GM12874 (cell line): ENCODE data around the gene TAL2.

Source experiments
- TF ChIP-seq, protein P1 (sequence below): IDR thresholded peaks from 2 replicates; pipeline ENCODE4 v1.5.1; 2011; ENCODE audit warnings: low read depth, mild to moderate bottlenecking, control low read depth, low read length, moderate library complexity; ENCODE audit not compliant: insufficient read depth

The TAL2 gene

DNA sequence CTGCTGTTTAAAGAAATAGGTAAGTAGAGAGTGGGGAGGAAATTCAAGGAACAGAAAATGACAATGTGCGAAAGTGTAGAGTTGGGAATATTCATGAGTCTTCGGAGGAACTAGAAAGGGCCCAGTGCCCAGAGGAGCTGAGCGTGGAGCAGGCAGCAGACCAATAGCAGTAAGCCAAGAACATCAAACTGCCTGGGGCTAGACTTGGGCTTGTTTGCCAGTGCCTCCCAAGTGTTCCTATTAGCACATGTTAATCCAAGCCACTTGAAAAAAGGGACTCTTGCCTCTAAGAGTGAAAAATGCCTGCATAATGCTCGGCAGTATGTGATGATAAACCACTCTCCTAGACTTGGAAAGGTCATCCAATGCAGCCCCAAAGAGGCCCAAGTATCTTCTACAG, 1.2 kb upstream of the TAL2 start:
- TF ChIP-seq, protein P1, sequence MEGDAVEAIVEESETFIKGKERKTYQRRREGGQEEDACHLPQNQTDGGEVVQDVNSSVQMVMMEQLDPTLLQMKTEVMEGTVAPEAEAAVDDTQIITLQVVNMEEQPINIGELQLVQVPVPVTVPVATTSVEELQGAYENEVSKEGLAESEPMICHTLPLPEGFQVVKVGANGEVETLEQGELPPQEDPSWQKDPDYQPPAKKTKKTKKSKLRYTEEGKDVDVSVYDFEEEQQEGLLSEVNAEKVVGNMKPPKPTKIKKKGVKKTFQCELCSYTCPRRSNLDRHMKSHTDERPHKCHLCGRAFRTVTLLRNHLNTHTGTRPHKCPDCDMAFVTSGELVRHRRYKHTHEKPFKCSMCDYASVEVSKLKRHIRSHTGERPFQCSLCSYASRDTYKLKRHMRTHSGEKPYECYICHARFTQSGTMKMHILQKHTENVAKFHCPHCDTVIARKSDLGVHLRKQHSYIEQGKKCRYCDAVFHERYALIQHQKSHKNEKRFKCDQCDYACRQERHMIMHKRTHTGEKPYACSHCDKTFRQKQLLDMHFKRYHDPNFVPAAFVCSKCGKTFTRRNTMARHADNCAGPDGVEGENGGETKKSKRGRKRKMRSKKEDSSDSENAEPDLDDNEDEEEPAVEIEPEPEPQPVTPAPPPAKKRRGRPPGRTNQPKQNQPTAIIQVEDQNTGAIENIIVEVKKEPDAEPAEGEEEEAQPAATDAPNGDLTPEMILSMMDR: no peak

DNA sequence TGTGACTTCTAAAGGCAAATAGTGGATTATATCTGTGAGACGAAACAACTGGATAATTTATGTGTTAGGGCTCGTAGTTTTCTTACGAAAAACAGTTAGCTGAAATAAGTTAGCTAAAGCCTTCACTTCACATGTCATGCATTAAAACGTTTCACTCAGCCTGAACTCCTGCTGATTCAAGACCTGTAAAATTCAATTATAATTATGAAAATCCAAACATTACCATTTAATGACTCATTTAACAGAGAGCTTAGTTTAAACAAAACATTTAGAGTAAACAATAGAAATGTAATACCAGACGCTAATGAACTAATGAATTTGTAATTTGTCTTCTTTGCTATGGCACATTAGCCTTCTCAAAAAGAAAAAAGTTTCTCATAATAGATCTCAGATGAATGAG, 1.7 kb downstream of the TAL2 start:
- TF ChIP-seq, protein P1: no peak

DNA sequence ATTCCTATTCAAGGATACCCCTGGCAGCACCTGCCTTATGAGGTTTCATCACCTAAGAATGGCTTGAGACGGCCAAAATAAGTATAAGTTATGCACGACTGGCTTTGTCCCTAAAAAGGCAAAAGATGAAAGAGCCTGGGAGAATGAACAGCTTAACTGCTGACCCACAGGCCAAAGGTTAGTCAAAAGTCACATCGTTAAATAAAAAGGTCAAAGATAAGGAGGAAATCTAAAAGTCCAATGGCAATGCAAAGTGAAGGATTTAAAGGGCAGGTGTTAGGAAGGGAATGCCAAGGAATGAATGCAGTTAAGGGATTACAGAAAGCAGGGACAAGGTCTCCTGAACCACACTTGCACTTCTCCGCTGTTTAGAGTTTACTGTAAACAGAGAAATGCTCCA, 5.6 kb downstream of the TAL2 start:
- TF ChIP-seq, protein P1: no peak

DNA sequence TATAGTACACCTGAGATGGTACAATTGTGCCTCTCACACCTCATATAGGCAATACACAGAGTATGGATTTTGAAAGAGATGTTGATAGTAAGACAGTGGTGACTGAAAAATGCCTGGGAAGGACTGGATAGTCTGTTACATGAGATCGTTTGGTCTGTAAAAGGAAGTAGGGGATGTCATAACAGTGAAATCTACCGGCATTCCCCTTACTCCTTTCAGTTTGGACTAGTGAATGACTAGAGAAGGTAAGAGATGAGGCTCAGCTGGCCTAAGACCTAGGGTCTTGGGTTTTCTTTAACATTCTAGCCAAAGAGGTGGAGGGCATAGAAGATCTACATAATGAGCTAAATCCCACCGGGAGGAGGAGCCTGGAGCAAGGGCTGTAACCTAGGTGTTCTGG, 8.1 kb downstream of the TAL2 start:
- TF ChIP-seq, protein P1: no peak

DNA sequence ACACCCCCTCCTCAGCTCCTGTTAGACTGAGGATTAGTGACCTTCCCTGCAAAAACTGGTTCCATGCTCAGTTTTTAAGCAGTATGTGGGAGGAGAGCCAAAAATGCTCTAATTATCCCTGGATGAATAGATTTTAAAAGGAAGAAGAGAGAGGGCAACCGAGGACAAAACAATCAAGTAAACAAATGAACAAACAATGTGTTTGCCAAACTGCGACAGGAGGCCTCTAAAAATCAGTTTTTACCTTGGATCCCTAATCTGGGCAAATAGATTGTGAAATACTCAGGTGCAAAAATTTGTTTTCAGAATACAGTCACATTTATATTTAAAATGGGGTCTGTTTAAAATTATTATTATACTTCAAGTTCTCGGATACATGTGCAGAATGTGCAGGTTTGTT, 8.5 kb downstream of the TAL2 start:
- TF ChIP-seq, protein P1: no peak

DNA sequence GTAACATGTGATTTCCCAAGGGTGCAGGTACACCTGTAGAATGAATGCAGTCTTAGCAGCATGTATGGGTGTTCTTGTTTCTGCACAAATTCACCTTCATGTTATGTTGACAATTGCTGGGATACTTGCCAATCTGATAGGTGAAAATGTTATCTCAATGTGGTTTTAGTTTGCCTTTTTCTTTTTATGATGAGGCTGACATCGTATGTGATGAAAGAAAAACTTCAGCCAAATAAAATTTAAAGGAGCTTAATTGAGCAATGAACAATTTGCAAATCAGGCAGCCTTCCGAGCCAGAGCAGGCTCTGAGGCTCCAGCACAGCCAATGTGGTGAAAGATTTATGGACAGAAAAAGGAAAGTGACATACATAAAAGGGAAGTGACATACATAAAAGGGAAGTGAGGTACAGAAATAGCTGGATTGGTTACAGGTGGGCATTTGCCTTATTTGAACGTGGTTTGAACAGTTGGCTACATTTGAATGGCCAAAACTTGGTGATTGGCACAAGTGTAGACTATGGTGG, 10.5 kb downstream of the TAL2 start:
- TF ChIP-seq, protein P1: no peak

DNA sequence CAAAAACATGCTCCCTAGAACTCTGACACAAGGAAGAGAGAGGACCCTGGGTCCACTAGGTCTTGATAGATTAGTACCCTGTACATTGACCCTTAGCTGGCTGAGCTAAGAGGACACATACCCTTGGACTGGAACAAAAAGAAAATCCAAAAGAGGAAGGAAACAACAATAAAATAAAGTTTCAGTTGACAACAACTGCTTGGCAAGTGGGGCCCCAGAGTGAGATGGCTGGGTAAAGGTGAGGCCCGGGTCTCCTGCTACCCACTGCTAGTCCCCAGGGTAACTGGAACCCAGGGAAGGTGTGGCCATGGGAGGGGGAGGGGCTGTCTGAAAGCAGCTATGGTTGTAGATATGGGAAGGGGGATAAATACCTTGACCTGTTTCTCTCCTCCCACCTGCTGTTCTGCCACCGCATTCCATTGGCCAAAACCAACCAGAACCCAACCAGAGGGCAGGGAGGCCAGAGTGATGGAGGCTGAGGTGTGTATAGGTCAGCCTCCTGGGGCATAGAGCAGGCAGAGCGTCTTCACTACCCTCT, 11.7 kb downstream of the TAL2 start:
- TF ChIP-seq, protein P1: no peak

DNA sequence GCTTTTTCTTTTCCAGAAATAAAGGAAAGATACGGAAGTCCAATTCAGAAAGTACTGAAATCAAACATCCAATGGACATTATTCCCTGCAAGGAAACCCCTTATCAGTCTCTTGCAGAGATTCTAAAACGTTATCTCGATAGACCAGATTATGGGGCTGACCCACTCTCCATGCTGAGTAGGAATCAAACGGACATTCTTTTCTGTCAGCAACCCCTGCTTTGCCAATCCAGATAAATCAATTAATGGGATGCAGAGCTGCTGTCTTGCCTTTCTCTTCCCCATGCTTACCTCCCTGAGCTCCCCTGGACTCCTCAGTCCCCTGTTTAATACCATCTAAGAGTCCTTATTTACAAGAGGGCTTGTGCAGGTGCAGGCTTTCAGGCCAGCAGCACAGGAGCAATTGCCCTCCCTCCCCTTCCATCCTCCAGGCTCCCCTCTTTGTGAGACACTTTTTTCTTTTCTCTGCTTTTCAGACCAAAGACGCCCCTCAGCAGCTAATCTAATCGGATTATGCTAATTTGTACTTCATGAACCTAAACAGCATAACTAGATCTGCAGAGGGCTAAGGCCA, 14.2 kb downstream of the TAL2 start:
- TF ChIP-seq, protein P1: no peak
